GM19239 (cell line): ENCODE results near the gene OBP2A.
"Not testable (repeated sequence)": the region's sequence is repeated elsewhere in the genome, so short reads cannot be mapped to it uniquely, and the experiment has no call there.

Experiments used
- DNase-seq: peaks from one replicate; pipeline ENCODE4 v3.0.0; 2011; ENCODE audit warnings: low spot score; ENCODE audit not compliant: insufficient read length
- FAIRE-seq: peaks from 2 replicates; lab custom pipeline; 2011; peaks lifted over from hg19 to GRCh38; lab: Jason Lieb, UNC

OBP2A gene

GRCh38 chr9:135545646-135546176, at the start of gene OBP2A:
OBP2A (plus strand) TSS chr9:135546126; CDS start chr9:135546181, 55 bp downstream.
- DNase-seq, FAIRE-seq: not testable (repeated sequence)

GRCh38 chr9:135498381-135499126, 47.4 kb upstream of the OBP2A start:
- FAIRE-seq = no peak
- DNase-seq = no peak

- FAIRE-seq (peak; percentile 86), DNase-seq (peak; percentile 89)
Measured at GRCh38 chr9:135499326-135500070, 46.4 kb upstream of the OBP2A start.

GRCh38 chr9:135500071-135500524, 45.8 kb upstream of the OBP2A start:
- FAIRE-seq (no peak), DNase-seq (no peak)

DNA sequence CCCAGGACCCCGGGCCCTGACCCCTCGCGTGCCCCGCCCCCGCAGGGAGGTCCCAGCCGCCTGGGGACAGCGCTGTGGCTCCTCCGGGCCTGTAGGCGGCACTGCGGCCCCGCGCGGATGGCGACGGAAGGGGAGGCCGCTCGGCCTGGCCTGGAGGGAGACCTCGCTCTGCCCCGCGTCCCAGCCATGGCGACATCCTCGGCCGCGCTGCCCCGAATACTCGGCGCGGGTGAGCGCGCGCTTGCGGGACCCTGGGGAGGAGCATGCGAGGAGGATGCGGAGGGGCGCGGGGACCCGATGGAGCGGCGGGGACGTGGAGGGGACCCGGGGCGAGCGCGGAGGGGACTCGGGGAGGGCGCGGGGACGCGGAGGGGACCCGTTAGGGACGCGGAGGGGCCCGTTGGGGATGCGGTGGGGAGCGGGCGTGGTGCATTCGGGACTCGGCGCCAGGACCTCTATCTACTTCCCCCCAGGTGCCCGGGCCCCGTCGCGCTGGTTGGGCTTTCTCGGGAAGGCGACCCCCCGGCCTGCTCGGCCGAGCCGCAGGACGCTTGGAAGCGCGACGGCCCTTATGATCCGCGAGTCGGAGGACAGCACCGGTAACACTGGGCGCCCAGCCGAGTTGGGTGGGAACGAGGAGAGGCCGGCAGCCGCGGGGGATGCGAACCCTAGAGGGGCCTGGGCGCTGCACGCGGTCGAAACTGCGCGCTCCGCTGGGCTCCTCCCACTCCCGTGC, 45.2 kb upstream of the OBP2A start, which contains the start of gene MRPS2:
MRPS2 (plus strand) TSS at position 158 of the 736 bp plus-strand sequence; CDS start at position 187, 29 bp downstream.
- DNase-seq = peak; percentile 96
- peak; percentile 79 for FAIRE-seq

DNA sequence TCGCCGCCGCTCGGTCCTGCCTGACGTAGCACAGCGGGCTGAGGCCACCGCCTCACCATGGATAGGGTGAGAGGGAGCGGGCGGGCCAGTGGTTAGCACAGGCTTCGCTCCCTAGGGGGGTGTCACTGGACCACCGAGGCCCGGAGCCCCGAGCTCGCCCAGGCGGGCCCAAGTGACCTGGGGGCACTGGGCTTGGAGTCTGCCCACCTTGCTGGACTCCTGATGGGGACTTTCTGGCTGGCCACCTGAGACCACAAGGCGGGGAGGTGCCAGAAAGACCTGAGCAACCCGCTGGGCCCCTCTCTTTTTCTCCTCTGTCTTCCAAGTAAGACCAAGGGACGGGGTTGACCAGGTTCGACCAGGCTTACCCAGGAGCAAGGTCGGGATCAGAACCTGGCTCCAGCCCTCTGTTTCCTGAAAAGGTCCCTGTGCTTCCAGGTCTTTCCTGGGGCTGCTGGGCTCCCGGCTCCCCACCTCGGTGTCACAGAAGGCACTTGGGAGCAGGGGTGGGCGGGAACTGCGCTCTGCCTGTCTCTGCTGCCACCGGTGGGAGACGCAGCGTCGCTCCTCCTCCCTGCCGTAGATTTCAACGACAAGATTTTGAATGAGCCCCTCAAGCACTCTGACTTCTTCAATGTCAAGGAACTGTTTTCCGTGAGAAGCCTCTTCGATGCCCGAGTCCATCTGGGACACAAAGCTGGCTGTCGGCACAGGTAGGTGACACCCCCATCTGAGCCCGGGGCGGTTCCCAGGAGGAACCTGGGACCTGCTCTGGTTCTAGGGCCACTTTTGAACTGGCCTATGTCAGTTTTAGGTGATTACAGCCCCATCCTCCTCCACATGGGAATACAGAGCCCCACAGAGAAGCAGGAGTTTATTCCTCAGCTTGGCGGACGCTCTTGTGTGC, 44.4 kb upstream of the OBP2A start:
- peak; percentile 83 for DNase-seq
- peak; percentile 68 for FAIRE-seq

DNA sequence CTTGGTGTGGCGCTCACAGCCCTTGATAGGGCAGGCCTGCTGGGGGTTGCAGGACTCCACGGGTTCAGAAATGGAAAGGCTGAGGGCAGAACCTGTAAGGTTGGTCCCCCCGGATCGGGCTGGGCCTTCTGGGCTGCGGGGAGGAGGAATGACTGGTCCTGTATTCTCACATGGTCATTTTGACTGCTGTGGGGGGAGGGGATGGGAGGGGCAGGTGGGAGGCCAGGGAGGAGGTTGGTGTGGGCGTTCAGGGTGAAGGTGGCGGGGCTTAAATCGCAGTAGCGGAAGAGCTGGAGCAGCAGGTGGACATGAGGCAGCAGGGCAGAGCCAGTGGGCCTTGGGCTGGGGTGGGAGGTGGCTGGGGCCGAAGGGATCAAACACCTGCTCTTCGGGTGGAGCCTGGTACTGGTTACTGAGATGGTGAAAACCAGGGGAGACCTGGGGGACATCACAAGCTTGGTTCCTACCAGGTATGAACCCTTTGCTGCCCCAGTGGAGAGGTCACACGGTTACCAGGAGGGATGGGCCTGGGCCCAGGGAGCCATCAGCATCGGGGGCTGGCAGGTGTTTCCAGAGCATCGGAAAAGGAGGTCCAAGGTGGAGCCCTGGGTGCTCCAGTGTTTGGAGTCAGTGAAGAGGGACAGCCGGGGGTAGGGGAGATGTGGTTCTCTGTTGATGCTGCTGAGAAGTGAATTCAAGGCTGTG, 43.6 kb upstream of the OBP2A start:
- no peak for FAIRE-seq

GRCh38 chr9:135502873-135503321, 43.0 kb upstream of the OBP2A start:
- FAIRE-seq = no peak
- DNase-seq = no peak

More for the DNA sequence above, 43.6 kb upstream of the OBP2A start:
- no peak for DNase-seq

- DNase-seq (no peak), FAIRE-seq (no peak)
Measured at GRCh38 chr9:135503371-135504261, 42.3 kb upstream of the OBP2A start.

DNA sequence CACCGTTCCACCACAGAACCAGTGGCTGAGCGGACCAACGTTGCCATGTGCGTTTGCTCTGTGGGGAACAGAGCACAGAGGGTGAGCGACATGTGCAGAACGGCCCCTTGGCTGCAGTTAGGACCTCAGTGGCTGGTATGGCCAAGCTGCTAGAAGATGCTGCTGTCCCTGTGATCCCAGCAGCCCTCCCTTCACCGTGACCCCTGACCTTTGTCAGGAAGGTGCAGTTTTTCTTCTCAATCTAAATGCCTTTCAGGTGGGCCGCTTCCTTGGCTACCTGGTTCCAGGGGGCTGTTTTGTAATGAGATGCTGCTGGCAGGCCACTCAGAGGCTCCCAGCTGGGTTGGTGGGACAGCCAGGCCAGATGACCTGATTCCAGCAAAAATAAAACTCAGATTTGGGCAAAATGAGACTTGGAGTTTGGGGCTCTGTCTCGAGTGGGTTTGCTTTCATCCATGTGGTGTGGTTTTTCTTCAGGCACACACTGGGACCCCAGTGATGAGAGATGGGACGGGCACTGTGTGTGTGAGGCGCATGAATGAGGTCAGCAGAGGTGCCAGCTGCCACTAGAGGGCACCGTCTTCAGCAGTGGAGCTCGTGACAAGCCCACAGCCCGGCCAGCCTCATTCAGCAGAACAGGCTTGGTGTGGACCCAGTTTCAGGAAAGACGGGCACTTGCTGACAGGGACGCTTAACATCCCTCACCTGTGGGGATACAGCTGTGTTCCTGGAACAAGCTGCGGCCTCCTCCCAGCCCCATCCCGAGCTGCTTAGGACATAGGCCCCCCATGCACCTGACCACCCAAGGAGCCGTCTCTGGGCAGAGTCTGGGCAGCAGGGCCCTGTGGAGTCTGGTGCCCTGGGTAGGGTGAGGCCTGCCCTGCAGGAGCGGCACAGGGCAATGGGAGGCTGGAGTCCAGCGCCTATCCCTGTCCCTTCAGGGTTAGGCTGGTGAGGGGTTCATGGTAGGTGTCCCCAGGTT, 41.4 kb upstream of the OBP2A start:
- FAIRE-seq (no peak), DNase-seq (peak; percentile 67)

DNA sequence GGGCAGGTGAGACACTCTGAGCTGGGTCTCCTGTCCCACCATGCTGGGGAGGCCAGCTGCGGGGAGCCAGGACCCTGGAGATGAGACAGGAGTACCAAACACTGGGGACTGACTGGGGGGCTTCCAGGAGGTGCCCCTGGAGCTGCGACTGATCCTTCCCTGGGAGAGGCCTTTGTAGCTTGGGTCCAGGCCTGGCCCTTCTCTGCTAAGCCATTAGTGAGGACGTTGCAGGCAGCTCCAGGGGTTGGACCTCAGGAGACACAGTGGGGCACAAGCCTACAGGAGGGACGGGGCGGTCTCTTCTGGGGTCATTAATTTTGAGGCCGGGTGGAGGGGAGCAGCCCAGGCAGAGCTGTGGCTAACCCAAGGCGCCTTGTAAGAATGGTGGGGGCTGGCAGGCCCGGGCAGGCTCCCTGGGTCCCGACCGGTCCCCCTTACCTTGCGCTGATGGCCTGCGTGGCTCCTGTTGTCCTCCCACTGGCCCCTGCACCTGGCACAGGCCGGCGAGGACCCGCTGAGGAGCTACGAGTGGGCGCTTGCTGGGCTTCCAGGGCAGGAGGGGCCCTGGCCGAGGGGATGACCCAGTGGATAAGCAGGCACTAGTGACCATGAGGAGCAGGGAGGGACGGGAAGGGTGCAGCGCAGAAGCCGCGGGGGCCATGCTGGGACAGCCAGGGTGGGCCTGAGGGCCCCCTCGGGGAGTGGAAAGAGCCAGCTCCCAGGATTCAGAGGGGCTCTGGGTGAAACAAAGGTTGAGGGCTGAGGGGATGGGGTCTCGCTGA, 40.3 kb upstream of the OBP2A start:
- DNase-seq (no peak), FAIRE-seq (no peak)

DNA sequence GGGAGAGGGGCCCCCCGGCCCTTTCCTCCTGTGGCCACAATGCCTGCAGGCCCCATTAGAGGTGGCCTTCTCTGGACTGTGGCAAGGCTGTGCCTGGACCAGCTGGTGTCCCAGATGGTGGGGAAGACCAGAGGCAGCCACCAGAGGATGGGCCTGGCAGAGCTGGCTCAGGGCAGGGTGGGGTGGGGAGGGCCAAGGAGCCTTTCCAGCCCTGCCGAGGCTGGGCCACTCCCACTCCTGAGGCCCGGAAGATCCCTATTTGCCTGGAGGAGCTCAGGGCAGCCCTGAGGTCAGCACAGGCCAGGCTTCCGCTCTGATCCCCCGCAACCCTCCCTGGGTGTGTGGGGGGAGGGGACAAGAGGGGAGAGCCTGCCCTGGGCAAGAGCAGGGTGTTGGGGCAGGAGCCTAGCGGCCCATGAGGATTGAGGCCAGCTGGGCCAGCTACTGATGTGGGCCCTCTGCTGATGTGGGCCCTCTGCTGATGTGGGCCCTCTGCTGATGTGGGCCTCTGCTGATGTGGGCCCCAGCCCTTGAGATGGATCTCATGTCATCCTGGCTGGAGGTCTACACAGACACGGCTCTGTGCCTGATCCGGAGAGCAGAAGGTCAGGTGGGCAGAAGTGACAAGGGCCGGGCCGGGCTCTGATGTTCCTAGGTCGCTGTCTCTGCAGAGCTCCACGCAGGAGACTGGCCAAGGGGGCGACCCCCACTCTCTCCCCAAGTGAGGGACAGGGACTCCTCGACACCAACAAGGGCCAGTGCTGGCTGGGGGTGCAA, 39.4 kb upstream of the OBP2A start:
- DNase-seq (no peak), FAIRE-seq (no peak)

GRCh38 chr9:135507104-135508035, 38.6 kb upstream of the OBP2A start:
- DNase-seq = no peak
- no peak for FAIRE-seq

DNA sequence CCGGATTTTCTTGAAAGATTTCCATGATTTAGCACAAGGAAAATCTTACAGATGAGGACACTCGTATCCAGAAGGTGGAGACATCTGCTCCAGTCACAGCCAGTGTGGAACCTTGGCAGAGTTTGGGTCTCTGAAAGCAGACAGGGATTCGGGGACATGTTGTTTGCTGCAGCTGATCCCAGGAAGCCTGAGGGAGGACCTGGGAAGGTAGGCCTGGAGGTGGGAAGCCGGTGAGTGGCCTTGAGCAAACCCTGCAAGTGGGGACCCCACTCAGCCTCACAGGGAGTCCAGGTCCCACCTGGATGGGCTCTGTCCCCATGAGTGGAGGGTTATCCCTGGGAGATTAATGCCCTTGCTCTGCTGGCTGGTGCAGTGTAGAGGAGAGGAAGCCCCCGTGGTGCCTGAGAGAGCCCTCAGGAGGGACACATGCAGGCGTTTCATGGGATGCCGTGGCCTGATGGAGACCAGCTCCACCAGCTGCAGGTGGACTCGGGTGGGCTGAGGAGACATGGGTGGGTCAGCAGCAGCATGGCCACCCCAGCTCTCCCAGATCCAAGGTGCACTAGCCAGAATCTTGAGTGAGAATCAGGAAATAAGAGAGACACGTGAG, 37.6 kb upstream of the OBP2A start:
- DNase-seq (no peak), FAIRE-seq (no peak)
